ENCODE data around the gene KCNH4. TPM values are rescaled to one million over a fixed set of nuclear protein-coding genes. Genes with fewer than 3 reads are reported as not detected.

The KCNH4 gene
- total and polyA plus RNA-seq, 2 of the 13 experiments (the other 11 are each of a cell fraction or from before 2014, with no cell fraction given): 0.01 to 0.09 TPM

- TF ChIP-seq ZNF281 (CRISPR knock-in tag; IDR thresholded peaks at IDR 0.05; ENCODE audit: borderline replicate concordance) (no peak), ZBTB8A (CRISPR knock-in tag; IDR thresholded peaks at IDR 0.05; ENCODE audit: borderline replicate concordance, low read depth) (no peak; the same call in 1 of the 2 replicates), ZNF451 (CRISPR knock-in tag; IDR thresholded peaks at IDR 0.05) (no peak), SATB2 (CRISPR knock-in tag; IDR thresholded peaks at IDR 0.05) (no peak), TFDP2 (CRISPR knock-in tag; IDR thresholded peaks at IDR 0.05) (no peak), MTF1 (CRISPR knock-in tag; IDR thresholded peaks at IDR 0.05) (no peak), ZNF781 (CRISPR knock-in tag; IDR thresholded peaks at IDR 0.05; ENCODE audit: borderline replicate concordance, not compliant biosample characterization) (peak; percentile 41), IKZF1 (IDR thresholded peaks at IDR 0.05) (no peak), ZBTB25 (CRISPR knock-in tag; IDR thresholded peaks at IDR 0.05) (no peak), DPF2 (CRISPR knock-in tag; IDR thresholded peaks at IDR 0.05; ENCODE audit: borderline replicate concordance, low read depth) (peak; percentile 39; the same call in 1 of the 2 replicates), GATA4 (IDR thresholded peaks at IDR 0.05; ENCODE audit: borderline replicate concordance, low read depth) (no peak; the same call in 1 of the 2 replicates), KDM3A (CRISPR knock-in tag; IDR thresholded peaks at IDR 0.05; ENCODE audit: low read depth) (peak; percentile 54; the same call in 1 of the 2 replicates), DRAP1 (CRISPR knock-in tag; IDR thresholded peaks at IDR 0.05) (peak; percentile 64; the same call in 1 of the 2 replicates), ZSCAN30 (CRISPR knock-in tag; IDR thresholded peaks at IDR 0.05) (no peak), HMG20A (CRISPR knock-in tag; IDR thresholded peaks at IDR 0.05; ENCODE audit: borderline replicate concordance) (peak; percentile 45; the same call in 1 of the 2 replicates), NONO (IDR thresholded peaks at IDR 0.05) (no peak), NONO (CRISPR knock-in tag; conservative IDR thresholded peaks at IDR 0.05) (no peak), ZNF704 (CRISPR knock-in tag; IDR thresholded peaks at IDR 0.05; ENCODE audit: borderline replicate concordance) (no peak), EEA1 (CRISPR knock-in tag; IDR thresholded peaks at IDR 0.05; ENCODE audit: borderline replicate concordance) (no peak), SIN3A (IDR thresholded peaks at IDR 0.05; ENCODE audit: borderline replicate concordance, low read depth, low read length) (peak; percentile 68; the same call in 1 of the 2 replicates)
Observed at GRCh38 chr17:42135664-42136653, 45.0 kb downstream of the KCNH4 start (continued).

Measured in HepG2 (cell line).